Renal cortex interstitium (tissue), 11 donors: Measurements from ENCODE around the gene SHROOM4. TPM values are rescaled to one million over a fixed set of nuclear protein-coding genes. Genes with fewer than 3 reads are reported as not detected.

Experiments used
- DNase-seq, 11 donors: peaks; one replicate each; pipeline ENCODE4 v3.0.0-alpha.2; 2013; ENCODE audit warnings: low read depth in 9 of 11, low spot score in 4 of 11; ENCODE audit errors: extremely low read depth in 1 of 11
- polyA plus RNA-seq, 3 donors: library from polyadenylated mRNA; unstranded; fragments of 120-200 nt; gene quantifications; one replicate each; pipeline ENCODE4 v1.2.1, GENCODE V29; 2013; ENCODE audit not compliant: insufficient read length in 3 of 3

The SHROOM4 gene
- polyA plus RNA-seq, 3 donors = 17.4 to 23.1 (median 17.4) TPM

DNA sequence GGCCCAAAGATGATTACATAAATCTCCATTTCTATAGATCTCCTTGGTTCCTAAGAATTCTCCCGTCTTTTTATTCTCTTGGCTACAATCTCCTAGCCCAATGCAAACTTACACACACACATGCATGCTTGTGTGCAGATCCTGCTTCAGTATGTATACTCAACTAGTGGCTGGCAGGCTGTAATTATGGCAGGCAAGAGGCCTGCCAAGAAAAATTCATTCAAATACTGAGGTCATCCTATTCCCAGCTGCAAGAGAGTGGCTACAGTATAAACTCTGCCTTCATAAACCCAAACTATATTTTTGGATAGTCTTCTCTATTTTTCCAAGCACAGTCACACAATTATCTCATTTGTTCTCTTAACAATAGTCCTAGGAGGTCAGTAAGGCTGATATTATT lies 95.2 kb downstream of the SHROOM4 start:
- DNase-seq = no peak

GRCh38 chrX:50716706-50717105 lies 97.3 kb downstream of the SHROOM4 start:
- no peak for DNase-seq

GRCh38 chrX:50712777-50713176 lies 101.2 kb downstream of the SHROOM4 start:
- DNase-seq = no peak

GRCh38 chrX:50711907-50712306 lies 102.1 kb downstream of the SHROOM4 start:
- no peak for DNase-seq

GRCh38 chrX:50707955-50708699 lies 105.9 kb downstream of the SHROOM4 start:
- DNase-seq = no peak

DNA sequence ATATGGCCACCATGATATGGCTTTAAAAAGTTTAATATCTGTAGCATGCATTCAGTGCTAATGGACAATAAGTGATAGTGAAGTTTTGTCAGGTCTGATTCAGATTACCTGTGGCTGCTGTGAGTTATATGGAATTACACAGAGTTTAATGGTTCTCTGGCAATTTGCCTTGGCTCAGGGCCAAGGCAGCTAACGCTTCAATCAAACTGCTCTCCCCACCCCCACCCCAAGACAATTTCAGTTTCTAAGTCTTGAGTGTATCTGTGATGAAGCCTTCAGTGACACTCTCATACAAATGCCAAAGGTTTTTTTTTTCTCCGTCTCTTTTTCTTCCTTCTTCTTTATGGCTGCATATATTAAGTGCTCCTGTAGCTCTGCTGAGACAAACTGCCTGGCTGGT lies 106.6 kb downstream of the SHROOM4 start:
- peak in 2 of 11 donors; percentile 8 to 32 for DNase-seq

GRCh38 chrX:50705042-50705441 lies 109.0 kb downstream of the SHROOM4 start:
- no peak for DNase-seq

DNA sequence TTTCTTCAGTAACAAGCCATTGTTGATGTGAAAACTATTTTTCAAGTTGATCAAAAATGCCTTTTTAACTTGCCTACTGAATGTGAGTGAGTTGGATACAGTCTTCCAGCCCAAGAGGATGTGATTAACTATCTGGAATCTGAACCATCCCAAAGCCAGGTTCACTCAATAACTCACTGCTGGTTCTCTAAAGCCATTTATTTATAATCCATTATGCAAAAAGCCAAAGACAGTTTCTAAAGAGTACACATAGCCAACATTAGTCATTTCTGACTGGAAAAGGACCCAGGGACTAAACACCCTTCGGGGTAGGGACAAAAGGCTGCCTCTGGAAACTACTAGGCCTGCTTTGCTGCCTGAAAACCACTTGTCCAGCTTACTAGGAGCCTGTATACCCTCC lies 109.6 kb downstream of the SHROOM4 start:
- DNase-seq = no peak

DNA sequence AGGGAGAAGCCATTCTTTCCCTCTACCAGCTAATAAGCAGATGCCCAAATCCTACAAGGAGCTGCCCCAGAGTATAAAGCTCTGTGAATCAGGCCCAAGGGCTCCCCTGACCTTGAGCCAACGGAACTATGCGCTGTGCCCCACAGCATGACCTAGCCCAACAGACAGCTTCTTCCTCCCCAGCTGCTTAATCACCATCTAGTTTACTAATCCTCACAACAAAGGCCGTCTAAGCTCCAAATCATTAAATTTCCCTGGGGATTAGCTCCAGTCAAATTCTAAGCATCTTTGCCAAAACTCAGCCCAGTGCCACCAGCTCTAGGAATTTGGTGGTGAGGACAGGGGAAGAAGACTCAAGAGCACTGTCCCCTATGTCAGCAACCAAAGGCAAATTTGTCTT lies 113.1 kb downstream of the SHROOM4 start:
- no peak for DNase-seq

GRCh38 chrX:50698944-50699343 lies 115.0 kb downstream of the SHROOM4 start:
- DNase-seq = no peak

DNA sequence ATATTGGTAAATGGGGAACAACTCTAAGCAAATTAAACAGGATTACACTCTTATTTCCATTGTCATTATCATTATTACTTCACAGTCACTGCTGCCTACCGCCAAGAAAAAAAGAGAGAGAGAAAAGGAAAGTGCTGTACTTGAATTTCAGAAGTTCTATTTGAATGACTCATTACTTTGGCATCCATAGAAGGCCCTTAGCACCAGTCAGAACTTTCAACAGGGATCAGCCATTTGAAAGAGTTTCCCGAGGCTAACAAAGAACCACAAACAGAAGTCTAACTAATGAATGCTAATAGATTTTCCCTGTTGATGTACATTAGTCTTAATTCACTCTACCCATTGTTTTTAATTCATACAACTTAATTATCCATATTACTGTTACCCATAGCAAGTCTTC lies 116.3 kb downstream of the SHROOM4 start:
- no peak for DNase-seq

- DNase-seq = peak in 3 of 11 donors; percentile 18 to 34 (median 21)
These were observed 122.2 kb downstream of the SHROOM4 start for GRCh38 chrX:50691820-50692219.

GRCh38 chrX:50684871-50685270 lies 129.1 kb downstream of the SHROOM4 start:
- no peak for DNase-seq

DNA sequence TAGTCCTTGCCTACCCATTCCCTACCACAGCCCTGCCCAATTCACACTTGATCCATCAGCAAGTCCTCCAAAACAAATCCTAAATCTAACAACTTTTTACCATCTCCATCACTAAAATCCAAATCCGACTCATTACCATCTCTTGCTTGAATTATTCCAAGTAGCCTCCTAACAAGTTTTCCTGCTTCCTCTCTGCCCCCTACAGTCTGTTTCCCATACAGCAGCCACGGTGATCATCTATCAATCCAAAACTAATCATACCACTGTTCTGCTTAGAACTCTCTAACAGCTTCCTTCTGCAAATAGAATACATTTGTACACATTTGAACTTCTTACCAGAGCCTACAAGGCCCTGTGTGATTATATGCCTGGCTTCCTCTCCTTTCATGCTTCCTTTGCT lies 133.0 kb downstream of the SHROOM4 start:
- no peak for DNase-seq

GRCh38 chrX:50677789-50678188 lies 136.2 kb downstream of the SHROOM4 start:
- no peak for DNase-seq

DNA sequence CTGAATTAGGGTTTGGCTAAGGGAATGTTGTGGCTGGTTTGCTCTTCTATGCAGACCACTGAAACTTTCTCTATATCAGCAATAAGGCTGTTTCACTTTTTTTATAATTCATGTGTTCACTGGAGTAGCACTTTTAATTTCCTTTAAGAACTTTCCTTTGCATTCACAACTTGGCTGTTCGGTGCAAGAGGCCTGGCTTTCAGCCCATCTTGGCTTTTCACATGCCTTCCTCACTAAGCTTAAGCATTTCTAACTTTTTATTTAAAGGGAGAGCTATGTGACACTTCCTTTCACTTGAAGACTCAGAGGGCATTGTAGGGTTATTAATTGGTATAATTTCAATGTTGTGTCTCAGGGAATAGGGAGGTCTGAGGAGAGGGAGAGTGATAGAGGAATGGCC lies 142.3 kb downstream of the SHROOM4 start:
- no peak for DNase-seq

DNA sequence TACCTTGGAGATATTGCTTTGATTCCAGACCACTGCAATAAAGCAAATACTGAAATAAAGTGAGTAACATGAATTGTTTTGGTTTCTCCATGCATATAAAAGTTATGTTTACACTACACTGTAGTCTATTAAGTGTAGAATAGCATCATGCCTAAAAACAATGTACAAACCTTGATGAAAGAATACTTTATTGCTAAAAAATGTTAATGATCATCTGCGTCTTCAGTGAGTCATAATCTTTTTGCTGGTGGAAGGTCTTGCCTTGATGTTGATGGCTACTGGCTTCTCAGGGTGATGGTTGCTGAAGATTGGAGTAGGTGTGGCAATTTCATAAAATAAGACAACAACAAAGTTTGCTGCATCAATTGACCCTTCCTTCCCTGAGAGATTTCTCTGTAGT lies 145.1 kb downstream of the SHROOM4 start:
- DNase-seq = no peak

- DNase-seq = no peak
These were observed 165.8 kb downstream of the SHROOM4 start for GRCh38 chrX:50648156-50648555.

DNA sequence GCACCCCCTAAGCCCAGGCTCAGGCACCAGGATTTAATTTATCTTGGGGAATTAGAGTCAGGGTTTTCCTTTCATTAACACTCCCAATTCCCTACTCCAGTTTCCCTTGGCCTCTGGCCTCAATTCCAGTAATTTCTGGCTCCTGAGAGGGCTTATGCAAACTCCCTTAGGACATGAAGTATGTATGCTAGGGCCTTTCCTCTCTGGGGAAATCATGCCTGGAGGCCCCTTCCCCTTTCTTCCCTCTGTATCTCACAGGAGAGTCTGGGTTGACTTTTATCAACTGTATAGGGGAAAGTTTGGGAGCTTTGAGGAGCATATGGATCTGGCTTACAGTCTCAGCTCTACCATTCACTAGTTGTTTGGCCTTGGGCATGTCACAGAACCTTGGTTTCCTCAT lies 169.5 kb downstream of the SHROOM4 start:
- no peak for DNase-seq

- DNase-seq = peak in 1 of 11 donors; percentile 15
These were observed 170.4 kb downstream of the SHROOM4 start for GRCh38 chrX:50643525-50644137.

DNA sequence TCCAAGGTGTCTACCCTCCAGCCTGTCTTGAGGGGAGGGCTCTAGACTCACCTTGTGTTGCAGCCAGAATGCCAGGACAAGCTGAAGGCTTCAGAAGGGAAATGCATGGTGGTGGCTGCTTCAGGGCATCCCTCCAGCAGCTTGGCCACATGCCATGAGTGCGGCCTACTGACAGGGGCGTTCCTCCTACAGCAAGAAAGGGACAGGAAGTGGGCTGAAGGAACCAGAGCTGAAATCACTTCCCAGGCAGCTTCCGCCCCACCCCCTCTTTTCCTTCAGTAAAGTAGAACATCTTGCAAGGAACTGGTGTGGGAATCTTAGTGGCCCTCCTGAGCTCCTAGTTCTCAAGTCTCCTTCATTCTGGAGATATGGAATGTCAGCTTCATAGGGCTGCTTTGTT lies 175.9 kb downstream of the SHROOM4 start:
- no peak for DNase-seq
